T-helper 17 cell (primary cell): ENCODE data around the gene GUCY1B1. TPM values are rescaled to one million over a fixed set of nuclear protein-coding genes. Genes with fewer than 3 reads are reported as not detected.

Experiments
- ATAC-seq: fragments of 150-1000 bp; cut with Tn5 transposase; 2 replicates; pipeline ENCODE4 v1.10.0; 2021; ENCODE audit warnings: mild to moderate bottlenecking, moderate library complexity
- DNase-seq, 3 donors: peaks; one replicate each; pipeline versions ENCODE4 v3.0.0 to v3.0.0-alpha.2; 2020 to 2021
- H3K9me3 ChIP-seq: one replicate; pipeline ENCODE4 v1.7.0; 2013; ENCODE audit warnings: low read length, mild to moderate bottlenecking; ENCODE audit not compliant: control insufficient read depth, poor library complexity, severe bottlenecking
- H3K27ac Mint-ChIP-seq: one replicate; pipeline ENCODE4 v1.8.0; 2022; ENCODE audit warnings: mild to moderate bottlenecking, moderate library complexity, mixed read lengths
- H3K27me3 Mint-ChIP-seq: one replicate; pipeline ENCODE4 v1.8.0; 2022; ENCODE audit warnings: mixed read lengths
- H3K36me3 Mint-ChIP-seq: one replicate; pipeline ENCODE4 v1.8.0; 2022; ENCODE audit warnings: low read depth, mixed read lengths
- H3K4me1 Mint-ChIP-seq: one replicate; pipeline ENCODE4 v1.8.0; 2022; ENCODE audit warnings: mild to moderate bottlenecking, mixed read lengths
- H3K4me3 Mint-ChIP-seq: one replicate; pipeline ENCODE4 v1.8.0; 2022; ENCODE audit warnings: mild to moderate bottlenecking, moderate library complexity, mixed read lengths
- total RNA-seq, 4 donors: library from RNA in 2 of 4; stranded (reverse) in 2 of 4; gene quantifications; one replicate each; pipeline ENCODE4 v1.2.3 and lab custom pipeline; 2022 to 2026

The GUCY1B1 gene
- total RNA-seq, 2 donors from 2014 or later = 0.75 to 15.3 TPM

DNA sequence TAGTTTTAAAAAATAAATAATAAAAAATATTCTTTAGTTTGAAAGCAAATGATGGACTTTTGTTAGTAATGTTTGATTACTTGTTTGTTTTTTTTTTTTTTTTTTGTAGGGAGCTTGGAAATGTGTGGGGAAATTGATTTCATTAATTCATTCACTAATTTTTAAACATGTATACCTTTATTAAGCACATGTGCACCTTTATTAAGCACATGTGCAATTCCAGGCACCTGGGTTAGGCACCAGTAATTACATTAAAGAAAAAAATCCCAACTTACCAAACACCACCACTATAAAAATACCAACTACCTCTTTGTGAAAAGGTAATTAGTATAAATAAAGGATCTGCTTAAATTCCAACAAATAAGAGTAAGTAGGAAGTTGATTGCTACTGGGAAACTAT lies 9.5 kb downstream of the GUCY1B1 start:
- H3K4me1 Mint-ChIP-seq = no peaks in the 10 kb centered on the region
- no peaks in the 10 kb centered on the region for H3K36me3 Mint-ChIP-seq
- H3K9me3 ChIP-seq = no peaks in the 10 kb centered on the region
- ATAC-seq (no peak), DNase-seq (no peak)
- H3K27me3 Mint-ChIP-seq = peaks cover 25% of the 10 kb centered on the region
- H3K27ac Mint-ChIP-seq = no peak overlapping the region
- no peak overlapping the region for H3K4me3 Mint-ChIP-seq

DNA sequence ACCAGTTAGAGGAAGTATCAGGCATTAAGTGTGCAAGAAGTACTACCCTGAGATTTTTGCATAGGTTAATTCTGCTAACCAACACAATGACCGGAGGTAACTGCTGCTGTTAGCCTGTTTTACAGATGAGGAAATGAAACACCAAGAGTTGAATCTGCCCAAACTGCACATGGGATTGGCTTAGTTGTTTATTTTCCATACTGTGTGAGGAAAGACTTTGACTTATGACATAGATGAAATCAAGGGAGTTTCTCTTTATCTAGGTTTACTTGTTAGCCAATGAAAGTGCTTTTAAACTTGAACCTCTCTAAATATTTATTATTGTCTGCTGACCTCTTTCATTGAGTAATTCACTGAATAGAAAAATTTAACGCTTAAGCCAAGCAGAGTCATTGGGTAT lies 10.3 kb downstream of the GUCY1B1 start:
- H3K36me3 Mint-ChIP-seq = no peaks in the 10 kb centered on the region
- peaks cover 25% of the 10 kb centered on the region for H3K27me3 Mint-ChIP-seq
- H3K4me1 Mint-ChIP-seq = no peaks in the 10 kb centered on the region
- DNase-seq = no peak
- H3K4me3 Mint-ChIP-seq = no peak overlapping the region
- no peaks in the 10 kb centered on the region for H3K9me3 ChIP-seq
- ATAC-seq = no peak
- H3K27ac Mint-ChIP-seq = no peak overlapping the region

GRCh38 chr4:155772459-155773195 lies 13.8 kb downstream of the GUCY1B1 start:
- Mint-ChIP-seq H3K27me3 (peaks cover 18% of the 10 kb centered on the region), H3K4me3 (no peak overlapping the region), H3K27ac (no peak overlapping the region), H3K4me1 (no peaks in the 10 kb centered on the region), H3K36me3 (no peaks in the 10 kb centered on the region)
- DNase-seq = no peak
- no peaks in the 10 kb centered on the region for H3K9me3 ChIP-seq
- no peak for ATAC-seq

GRCh38 chr4:155773196-155773800 lies 14.5 kb downstream of the GUCY1B1 start:
- no peak for DNase-seq
- H3K27ac Mint-ChIP-seq = no peak overlapping the region
- no peak overlapping the region for H3K4me3 Mint-ChIP-seq
- H3K9me3 ChIP-seq = no peaks in the 10 kb centered on the region
- peaks cover 18% of the 10 kb centered on the region for H3K27me3 Mint-ChIP-seq
- no peak for ATAC-seq
- H3K4me1 Mint-ChIP-seq = no peaks in the 10 kb centered on the region
- H3K36me3 Mint-ChIP-seq = no peaks in the 10 kb centered on the region

DNA sequence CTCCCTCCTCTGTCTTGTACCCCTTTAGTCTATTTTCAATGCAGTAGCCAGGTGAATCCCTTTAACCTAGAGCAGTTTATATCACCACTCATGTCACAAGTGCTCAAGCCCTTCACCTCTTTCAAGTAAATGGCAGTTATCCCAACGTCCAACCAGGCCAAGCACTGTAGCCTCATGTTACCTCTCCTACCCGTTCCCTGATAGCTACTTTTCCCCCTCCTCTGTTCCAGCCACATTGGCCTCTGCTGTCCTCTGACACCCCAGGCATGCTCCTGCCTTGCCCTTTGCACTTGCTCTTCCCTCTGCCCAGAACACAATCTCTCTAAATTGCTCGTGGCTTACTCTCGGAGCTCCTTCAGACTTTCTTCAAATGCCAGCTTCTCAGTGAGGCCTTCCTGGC lies 15.2 kb downstream of the GUCY1B1 start:
- DNase-seq (no peak), ATAC-seq (no peak)
- peaks cover 14% of the 10 kb centered on the region for H3K27me3 Mint-ChIP-seq
- H3K36me3 Mint-ChIP-seq = no peaks in the 10 kb centered on the region
- no peaks in the 10 kb centered on the region for H3K9me3 ChIP-seq
- no peak overlapping the region for H3K4me3 Mint-ChIP-seq
- no peak overlapping the region for H3K27ac Mint-ChIP-seq
- no peaks in the 10 kb centered on the region for H3K4me1 Mint-ChIP-seq

DNA sequence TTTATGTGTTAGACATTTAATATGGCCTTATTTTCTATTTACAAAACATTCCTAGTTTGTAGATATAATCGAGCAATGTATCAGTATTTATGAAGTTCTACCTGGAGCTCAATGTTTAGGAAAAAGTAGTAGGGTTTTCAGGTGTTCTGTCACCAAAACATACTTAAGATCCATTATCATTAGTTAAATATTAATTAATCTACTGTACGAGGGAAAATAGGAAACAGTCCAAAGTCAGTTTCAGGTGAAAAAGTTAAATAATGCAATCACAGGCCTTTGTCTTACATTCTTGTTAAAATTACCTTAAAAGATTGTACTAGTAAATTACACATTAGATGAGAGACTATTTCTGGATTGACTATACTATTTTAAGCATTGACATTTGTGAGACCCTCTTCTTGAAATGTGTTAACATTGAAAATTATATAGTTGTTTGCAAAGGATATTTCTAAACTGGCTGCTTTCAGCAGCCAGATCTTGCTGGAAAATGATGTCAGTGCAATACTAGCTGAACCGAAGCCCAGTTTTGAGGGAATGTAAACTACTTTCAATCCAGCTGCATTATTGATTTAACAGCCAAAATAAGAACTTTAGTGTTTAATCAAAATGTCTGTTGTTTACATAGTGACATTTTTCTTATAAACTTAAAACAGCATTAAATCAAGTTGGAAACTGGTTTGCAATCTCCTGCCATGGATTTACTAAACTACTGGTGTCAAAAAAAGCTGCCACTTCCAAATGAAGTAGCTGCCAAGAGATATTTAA lies 19.3 kb downstream of the GUCY1B1 start:
- H3K36me3 Mint-ChIP-seq = no peaks in the 10 kb centered on the region
- no peak for DNase-seq
- no peaks in the 10 kb centered on the region for H3K4me1 Mint-ChIP-seq

GRCh38 chr4:155780775-155781174 lies 22.0 kb downstream of the GUCY1B1 start:
- no peaks in the 10 kb centered on the region for H3K4me1 Mint-ChIP-seq
- H3K4me3 Mint-ChIP-seq = no peak overlapping the region
- H3K36me3 Mint-ChIP-seq = no peaks in the 10 kb centered on the region
- ATAC-seq (no peak), DNase-seq (no peak)
- peaks cover 13% of the 10 kb centered on the region for H3K27me3 Mint-ChIP-seq
- H3K9me3 ChIP-seq = no peaks in the 10 kb centered on the region
- no peak overlapping the region for H3K27ac Mint-ChIP-seq

More for the DNA sequence above, 19.3 kb downstream of the GUCY1B1 start:
- no peaks in the 10 kb centered on the region for H3K9me3 ChIP-seq
- ATAC-seq = no peak
- H3K27ac Mint-ChIP-seq = no peak overlapping the region
- H3K27me3 Mint-ChIP-seq = peaks cover 19% of the 10 kb centered on the region
- H3K4me3 Mint-ChIP-seq = no peak overlapping the region

DNA sequence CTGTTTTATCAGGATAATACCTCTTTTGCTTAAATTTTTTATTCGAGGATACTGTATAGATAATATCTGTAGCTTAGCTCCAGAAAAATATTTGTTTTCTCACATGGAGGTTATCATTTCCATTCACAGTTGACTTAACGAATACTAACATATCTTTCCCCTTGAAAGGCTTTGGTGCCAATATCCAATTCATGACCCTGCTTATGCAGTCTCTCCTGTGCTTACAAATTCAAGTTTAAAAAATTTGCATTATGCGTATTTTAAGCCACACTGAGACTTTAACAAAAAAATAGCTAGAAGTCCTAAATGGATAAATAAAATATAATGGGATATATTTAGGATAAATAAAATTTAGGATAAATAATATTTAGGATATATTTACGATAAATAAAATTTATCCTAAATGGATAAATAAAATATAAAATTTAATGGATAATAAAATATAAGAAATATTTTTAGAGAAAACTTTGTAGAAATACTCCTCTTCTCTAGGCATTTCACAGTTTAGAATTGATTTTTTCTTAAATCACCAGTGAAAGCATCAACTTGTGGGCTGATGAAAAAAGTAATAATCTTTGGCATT lies 22.5 kb downstream of the GUCY1B1 start:
- no peak for ATAC-seq
- H3K9me3 ChIP-seq = no peaks in the 10 kb centered on the region
- Mint-ChIP-seq H3K36me3 (no peaks in the 10 kb centered on the region), H3K4me1 (no peaks in the 10 kb centered on the region), H3K27ac (no peak overlapping the region), H3K27me3 (peaks cover 13% of the 10 kb centered on the region), H3K4me3 (no peak overlapping the region)
- no peak for DNase-seq

GRCh38 chr4:155784637-155785036 lies 25.8 kb downstream of the GUCY1B1 start:
- no peaks in the 10 kb centered on the region for H3K9me3 ChIP-seq
- DNase-seq (no peak), ATAC-seq (no peak)
- Mint-ChIP-seq H3K4me3 (no peak overlapping the region), H3K36me3 (no peaks in the 10 kb centered on the region), H3K27me3 (peaks cover 34% of the 10 kb centered on the region), H3K27ac (no peak overlapping the region), H3K4me1 (peaks cover 7% of the 10 kb centered on the region)

- H3K27ac Mint-ChIP-seq = no peak overlapping the region
- H3K36me3 Mint-ChIP-seq = peaks cover 2% of the 10 kb centered on the region
- H3K4me3 Mint-ChIP-seq = no peak overlapping the region
Measured at GRCh38 chr4:155785828-155786227, 27.0 kb downstream of the GUCY1B1 start.

GRCh38 chr4:155787113-155787710 lies 28.4 kb downstream of the GUCY1B1 start:
- Mint-ChIP-seq H3K4me3 (no peak overlapping the region), H3K27ac (no peak overlapping the region), H3K36me3 (peaks cover 2% of the 10 kb centered on the region), H3K27me3 (peaks cover 32% of the 10 kb centered on the region), H3K4me1 (peaks cover 7% of the 10 kb centered on the region)
- DNase-seq = no peak
- ATAC-seq = peak; percentile 71
- no peaks in the 10 kb centered on the region for H3K9me3 ChIP-seq

More at GRCh38 chr4:155785828-155786227, 27.0 kb downstream of the GUCY1B1 start:
- no peaks in the 10 kb centered on the region for H3K9me3 ChIP-seq
- ATAC-seq = no peak
- Mint-ChIP-seq H3K27me3 (peaks cover 32% of the 10 kb centered on the region), H3K4me1 (peaks cover 7% of the 10 kb centered on the region)
- DNase-seq = no peak

- no peak overlapping the region for H3K27ac Mint-ChIP-seq
- H3K36me3 Mint-ChIP-seq = peaks cover 2% of the 10 kb centered on the region
- peak overlapping the region; percentile 9 for H3K4me3 Mint-ChIP-seq
- peaks cover 28% of the 10 kb centered on the region for H3K27me3 Mint-ChIP-seq
- DNase-seq (no peak), ATAC-seq (no peak)
- H3K4me1 Mint-ChIP-seq = peaks cover 7% of the 10 kb centered on the region
- H3K9me3 ChIP-seq = no peaks in the 10 kb centered on the region
Measured at GRCh38 chr4:155789391-155789790, 30.6 kb downstream of the GUCY1B1 start.

GRCh38 chr4:155789982-155790381 lies 31.2 kb downstream of the GUCY1B1 start:
- no peak for ATAC-seq
- Mint-ChIP-seq H3K4me3 (no peak overlapping the region), H3K27me3 (peaks cover 28% of the 10 kb centered on the region), H3K36me3 (peaks cover 2% of the 10 kb centered on the region), H3K4me1 (peaks cover 7% of the 10 kb centered on the region), H3K27ac (no peak overlapping the region)
- DNase-seq = no peak
- no peaks in the 10 kb centered on the region for H3K9me3 ChIP-seq
